Measurements from ENCODE around the gene AKAP7.

The AKAP7 gene

DNA sequence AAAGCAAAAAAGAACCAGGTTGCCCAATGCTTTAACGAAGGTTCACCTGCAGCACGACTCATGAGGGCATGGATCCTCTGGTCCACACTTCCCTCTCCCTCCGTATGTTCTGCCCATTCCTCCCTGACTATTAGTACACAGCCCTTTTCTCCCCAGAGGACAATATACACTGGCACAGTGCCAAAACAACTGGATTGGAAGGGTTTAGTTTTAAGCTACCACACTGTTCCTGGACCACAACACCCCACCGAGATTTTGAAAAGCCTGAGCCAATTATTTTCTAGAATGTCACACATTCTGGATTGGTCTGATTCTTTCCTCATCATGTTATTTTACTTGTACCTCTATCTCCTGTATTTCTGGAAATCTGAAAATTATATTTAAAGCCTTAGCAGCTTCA is 2.9 kb upstream of the AKAP7 start:
- Histone ChIP-seq H3K27me3 (ENCODE audit: control insufficient read depth in 1 of 2, insufficient read depth in 2 of 2, low read length in 2 of 2) (no peaks in the 10 kb centered on the region), H3K4me1 (ENCODE audit: control insufficient read depth in 1 of 2, insufficient read depth in 2 of 2, low read length in 2 of 2) (peaks cover 12 to 13% of the 10 kb centered on the region in 2 donors), H3K27ac (ENCODE audit: low read depth, low read length) (no peak overlapping the region), H3K9me3 (ENCODE audit: control insufficient read depth in 1 of 2, low read length in 2 of 2) (no peaks in the 10 kb centered on the region), H3K9ac (ENCODE audit: low read depth in 1 of 2, low read length in 2 of 2) (no peak overlapping the region), H3K36me3 (ENCODE audit: control insufficient read depth in 1 of 2, insufficient read depth in 2 of 2, low read length in 2 of 2) (no peaks in the 10 kb centered on the region), H3K4me3 (ENCODE audit: low read depth in 1 of 2, low read length in 2 of 2) (no peak overlapping the region)

DNA sequence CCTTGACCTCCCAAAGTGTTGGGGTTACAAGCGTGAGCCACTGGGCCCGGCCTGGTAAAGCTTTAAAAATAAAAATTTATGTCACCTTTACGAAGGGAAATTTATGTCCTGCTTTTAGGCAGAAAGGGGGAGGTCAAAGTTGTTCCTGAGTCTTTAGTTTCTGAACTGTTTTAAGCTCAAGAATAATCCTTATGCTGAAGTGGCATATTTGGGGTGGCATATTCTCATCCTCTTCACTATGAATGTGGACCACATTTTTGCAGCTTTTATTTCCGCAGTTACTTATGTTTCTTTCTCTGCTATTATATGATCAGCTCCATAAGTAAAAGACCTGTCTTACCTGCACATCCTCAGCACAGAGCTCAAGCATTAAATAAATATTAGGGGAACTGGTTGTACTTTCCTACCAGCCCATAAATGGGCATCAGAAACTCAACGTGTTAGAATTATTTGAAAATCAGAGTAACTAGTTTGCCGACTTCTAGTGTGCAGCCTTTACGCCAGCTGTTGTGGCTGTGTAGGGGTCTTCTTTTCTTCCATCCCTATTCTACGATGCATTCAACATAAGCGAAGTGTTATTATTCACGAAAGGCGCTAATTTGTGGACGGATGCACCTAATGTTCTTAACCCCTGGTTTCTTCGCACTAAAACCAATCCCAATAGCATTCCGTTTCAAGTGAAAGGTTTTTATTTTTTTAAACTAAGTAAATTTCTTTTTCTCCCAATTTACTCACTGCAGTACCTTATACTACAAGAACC is 867 bp upstream of the AKAP7 start:
- Histone ChIP-seq H3K27me3 (ENCODE audit: control insufficient read depth in 1 of 2, insufficient read depth in 2 of 2, low read length in 2 of 2) (no peaks in the 10 kb centered on the region), H3K9me3 (ENCODE audit: control insufficient read depth in 1 of 2, low read length in 2 of 2) (no peaks in the 10 kb centered on the region), H3K4me3 (ENCODE audit: low read depth in 1 of 2, low read length in 2 of 2) (peak overlapping the region; percentile 78 to 87), H3K4me1 (ENCODE audit: control insufficient read depth in 1 of 2, insufficient read depth in 2 of 2, low read length in 2 of 2) (peaks cover 12 to 13% of the 10 kb centered on the region in 2 donors), H3K36me3 (ENCODE audit: control insufficient read depth in 1 of 2, insufficient read depth in 2 of 2, low read length in 2 of 2) (no peaks in the 10 kb centered on the region), H3K9ac (ENCODE audit: low read depth in 1 of 2, low read length in 2 of 2) (no peak overlapping the region), H3K27ac (ENCODE audit: low read depth, low read length) (no peak overlapping the region)

DNA sequence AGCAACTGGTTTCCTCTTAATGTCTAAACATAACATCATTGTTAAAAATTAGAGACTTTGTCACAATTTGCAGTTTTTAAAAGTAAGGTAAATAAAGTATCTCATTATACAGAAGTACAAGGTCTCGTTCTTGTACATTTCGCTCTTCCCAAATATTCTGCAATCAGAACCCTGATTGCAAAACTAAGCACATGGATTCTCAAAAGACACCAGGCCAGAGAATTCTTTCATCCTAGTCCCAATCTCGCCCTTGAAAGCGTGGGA is 355 bp upstream of the AKAP7 start:
- H3K36me3 ChIP-seq (ENCODE audit: control insufficient read depth in 1 of 2, insufficient read depth in 2 of 2, low read length in 2 of 2): no peaks in the 10 kb centered on the region
- H3K9ac ChIP-seq (ENCODE audit: low read depth in 1 of 2, low read length in 2 of 2): peak overlapping the region; percentile 74 to 81
- peak overlapping the region; percentile 41 for H3K27ac ChIP-seq (ENCODE audit: low read depth, low read length)
- peak overlapping the region; percentile 78 to 87 for H3K4me3 ChIP-seq (ENCODE audit: low read depth in 1 of 2, low read length in 2 of 2)
- no peaks in the 10 kb centered on the region for H3K27me3 ChIP-seq (ENCODE audit: control insufficient read depth in 1 of 2, insufficient read depth in 2 of 2, low read length in 2 of 2)
- H3K4me1 ChIP-seq (ENCODE audit: control insufficient read depth in 1 of 2, insufficient read depth in 2 of 2, low read length in 2 of 2): peaks cover 12 to 13% of the 10 kb centered on the region in 2 donors
- H3K9me3 ChIP-seq (ENCODE audit: control insufficient read depth in 1 of 2, low read length in 2 of 2): no peaks in the 10 kb centered on the region

DNA sequence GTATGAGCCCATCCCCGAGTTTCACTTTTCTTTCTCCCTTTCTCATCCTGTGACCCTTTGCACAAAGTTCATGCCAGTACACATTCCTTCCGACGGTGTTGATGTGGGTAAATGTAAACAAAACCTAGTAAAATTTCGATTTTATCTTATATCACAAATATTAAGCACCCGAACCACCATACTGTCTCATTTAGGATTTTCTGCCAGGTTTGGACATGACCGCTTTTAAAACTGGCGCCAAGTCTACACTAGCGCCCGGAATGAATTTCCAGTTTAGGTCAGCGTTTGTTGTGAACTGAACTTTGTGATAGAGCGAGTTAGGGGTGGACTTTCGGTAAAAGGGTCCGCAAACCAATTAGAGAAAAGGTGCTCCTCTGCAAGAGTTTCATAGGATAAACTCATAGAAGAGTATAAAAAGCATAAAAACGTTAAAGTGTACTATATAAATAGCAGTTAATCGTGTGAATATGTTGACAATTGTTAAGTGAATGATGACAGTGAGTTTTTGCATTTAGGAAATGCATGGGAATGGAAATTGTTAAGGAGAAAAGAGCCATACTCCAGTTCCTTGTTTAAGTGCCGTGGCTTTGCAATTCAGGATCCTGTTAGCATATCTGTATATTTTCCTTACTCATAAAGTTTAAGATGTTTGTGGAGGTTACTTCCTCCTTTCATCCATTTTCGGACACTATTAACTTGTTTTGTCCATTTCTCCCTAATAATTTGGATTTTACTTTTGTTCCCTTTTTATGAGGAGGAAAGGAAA is 937 bp downstream of the AKAP7 start:
- peak overlapping the region; percentile 87 to 88 for H3K4me3 ChIP-seq (ENCODE audit: low read depth in 1 of 2, low read length in 2 of 2)
- no peaks in the 10 kb centered on the region for H3K27me3 ChIP-seq (ENCODE audit: control insufficient read depth in 1 of 2, insufficient read depth in 2 of 2, low read length in 2 of 2)
- no peaks in the 10 kb centered on the region for H3K9me3 ChIP-seq (ENCODE audit: control insufficient read depth in 1 of 2, low read length in 2 of 2)

DNA sequence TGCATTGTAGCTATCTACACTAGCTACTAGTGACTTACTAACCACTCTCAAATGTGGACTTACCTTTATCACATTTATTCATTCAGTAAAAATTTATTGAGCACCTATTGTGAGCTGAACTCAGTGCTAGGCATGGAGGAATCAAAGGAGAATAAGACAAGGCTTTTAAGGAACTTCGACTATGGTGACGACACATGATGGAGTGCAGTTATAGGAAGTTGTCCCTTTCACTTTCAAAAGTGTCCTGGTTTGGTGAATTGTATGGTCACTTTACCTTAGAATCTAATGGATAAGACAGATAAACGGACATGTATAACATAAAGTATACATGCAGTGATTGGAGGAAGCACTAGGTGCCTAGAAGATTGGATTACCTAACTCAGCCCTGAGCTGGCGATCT is 4.3 kb downstream of the AKAP7 start:
- Histone ChIP-seq H3K4me1 (ENCODE audit: control insufficient read depth in 1 of 2, insufficient read depth in 2 of 2, low read length in 2 of 2) (peaks cover 9 to 11% of the 10 kb centered on the region in 2 donors), H3K9me3 (ENCODE audit: control insufficient read depth in 1 of 2, low read length in 2 of 2) (peaks cover 0 to 3% of the 10 kb centered on the region in 2 donors), H3K4me3 (ENCODE audit: low read depth in 1 of 2, low read length in 2 of 2) (peak overlapping the region in 1 of 2 donors; percentile 42), H3K9ac (ENCODE audit: low read depth in 1 of 2, low read length in 2 of 2) (no peak overlapping the region), H3K36me3 (ENCODE audit: control insufficient read depth in 1 of 2, insufficient read depth in 2 of 2, low read length in 2 of 2) (no peaks in the 10 kb centered on the region), H3K27me3 (ENCODE audit: control insufficient read depth in 1 of 2, insufficient read depth in 2 of 2, low read length in 2 of 2) (no peaks in the 10 kb centered on the region), H3K27ac (ENCODE audit: low read depth, low read length) (no peak overlapping the region)

More for the DNA sequence above, 937 bp downstream of the AKAP7 start:
- Histone ChIP-seq H3K9ac (ENCODE audit: low read depth in 1 of 2, low read length in 2 of 2) (peak overlapping the region; percentile 32 to 71), H3K27ac (ENCODE audit: low read depth, low read length) (peak overlapping the region; percentile 87), H3K36me3 (ENCODE audit: control insufficient read depth in 1 of 2, insufficient read depth in 2 of 2, low read length in 2 of 2) (no peaks in the 10 kb centered on the region), H3K4me1 (ENCODE audit: control insufficient read depth in 1 of 2, insufficient read depth in 2 of 2, low read length in 2 of 2) (peaks cover 12 to 13% of the 10 kb centered on the region in 2 donors)

DNA sequence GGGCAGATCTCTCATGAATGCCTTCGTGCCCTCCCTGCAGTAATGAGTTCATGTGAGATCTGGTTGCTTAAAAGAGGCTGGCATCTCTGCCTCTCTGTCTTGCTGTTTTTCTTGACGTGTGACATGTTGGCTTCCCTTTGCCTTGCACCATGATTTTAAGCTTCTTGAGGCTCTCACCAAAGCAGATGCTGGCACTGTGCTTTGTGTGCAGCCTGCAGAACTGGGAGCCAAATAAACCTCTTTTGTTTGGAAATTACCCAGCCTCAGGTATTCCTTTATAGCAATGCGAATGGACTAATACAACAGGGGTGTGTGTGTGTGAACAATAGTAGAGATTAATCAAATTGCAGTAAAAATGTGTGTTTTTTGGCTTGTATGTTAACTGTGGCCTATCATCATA is 8.1 kb downstream of the AKAP7 start:
- peaks cover 0 to 3% of the 10 kb centered on the region in 2 donors for H3K36me3 ChIP-seq (ENCODE audit: control insufficient read depth in 1 of 2, insufficient read depth in 2 of 2, low read length in 2 of 2)
- peaks cover 0 to 3% of the 10 kb centered on the region in 2 donors for H3K9me3 ChIP-seq (ENCODE audit: control insufficient read depth in 1 of 2, low read length in 2 of 2)
- no peaks in the 10 kb centered on the region for H3K4me1 ChIP-seq (ENCODE audit: control insufficient read depth in 1 of 2, insufficient read depth in 2 of 2, low read length in 2 of 2)
- H3K9ac ChIP-seq (ENCODE audit: low read depth in 1 of 2, low read length in 2 of 2): no peak overlapping the region
- no peak overlapping the region for H3K27ac ChIP-seq (ENCODE audit: low read depth, low read length)
- no peak overlapping the region for H3K4me3 ChIP-seq (ENCODE audit: low read depth in 1 of 2, low read length in 2 of 2)
- no peaks in the 10 kb centered on the region for H3K27me3 ChIP-seq (ENCODE audit: control insufficient read depth in 1 of 2, insufficient read depth in 2 of 2, low read length in 2 of 2)

DNA sequence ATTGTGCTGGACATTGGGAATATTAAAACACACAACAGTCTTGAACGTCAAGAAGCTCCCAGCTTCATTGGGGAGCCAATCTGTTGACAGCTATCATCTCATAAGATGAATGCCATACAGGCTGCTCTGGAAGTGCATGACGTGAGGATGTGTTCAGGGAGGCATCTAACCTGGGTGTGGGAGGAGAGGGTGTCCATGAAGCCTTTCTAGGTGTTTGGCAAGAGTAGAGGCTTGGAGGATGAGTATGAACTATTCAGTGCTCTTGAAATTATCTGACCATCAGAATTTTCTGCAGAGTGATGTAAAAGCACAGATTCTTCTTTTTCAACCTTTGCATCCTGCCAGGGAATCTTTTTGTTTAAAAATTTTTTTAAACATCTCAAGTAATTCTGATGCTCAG is 11.6 kb downstream of the AKAP7 start:
- no peaks in the 10 kb centered on the region for H3K4me1 ChIP-seq (ENCODE audit: control insufficient read depth in 1 of 2, insufficient read depth in 2 of 2, low read length in 2 of 2)
- no peak overlapping the region for H3K9ac ChIP-seq (ENCODE audit: low read depth in 1 of 2, low read length in 2 of 2)
- no peak overlapping the region for H3K27ac ChIP-seq (ENCODE audit: low read depth, low read length)
- H3K27me3 ChIP-seq (ENCODE audit: control insufficient read depth in 1 of 2, insufficient read depth in 2 of 2, low read length in 2 of 2): no peaks in the 10 kb centered on the region
- peaks cover 0 to 3% of the 10 kb centered on the region in 2 donors for H3K9me3 ChIP-seq (ENCODE audit: control insufficient read depth in 1 of 2, low read length in 2 of 2)
- no peak overlapping the region for H3K4me3 ChIP-seq (ENCODE audit: low read depth in 1 of 2, low read length in 2 of 2)
- H3K36me3 ChIP-seq (ENCODE audit: control insufficient read depth in 1 of 2, insufficient read depth in 2 of 2, low read length in 2 of 2): peaks cover 0 to 3% of the 10 kb centered on the region in 2 donors

DNA sequence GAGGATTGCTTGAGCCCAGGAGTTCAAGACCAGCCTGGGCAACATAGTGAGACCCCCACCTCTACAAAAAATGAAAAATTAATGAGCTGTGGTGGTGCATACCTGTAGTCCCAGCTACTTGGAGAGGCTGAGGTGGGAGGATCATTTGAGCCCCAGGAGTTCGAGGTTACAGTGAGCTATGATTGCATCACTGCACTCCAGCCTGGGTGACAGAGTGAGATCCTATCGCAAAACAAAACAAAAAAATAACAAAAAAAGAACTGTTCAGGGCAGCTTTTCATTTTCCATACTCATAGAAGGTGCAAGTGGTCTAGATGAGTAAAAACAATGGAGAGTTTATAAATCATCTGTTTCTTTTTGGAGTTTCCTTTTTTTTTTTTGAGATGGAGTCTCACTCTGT is 21.1 kb downstream of the AKAP7 start:
- no peak overlapping the region for H3K4me3 ChIP-seq (ENCODE audit: low read depth in 1 of 2, low read length in 2 of 2)
- H3K27me3 ChIP-seq (ENCODE audit: control insufficient read depth in 1 of 2, insufficient read depth in 2 of 2, low read length in 2 of 2): no peaks in the 10 kb centered on the region
- H3K4me1 ChIP-seq (ENCODE audit: control insufficient read depth in 1 of 2, insufficient read depth in 2 of 2, low read length in 2 of 2): no peaks in the 10 kb centered on the region
- H3K9me3 ChIP-seq (ENCODE audit: control insufficient read depth in 1 of 2, low read length in 2 of 2): no peaks in the 10 kb centered on the region
- no peaks in the 10 kb centered on the region for H3K36me3 ChIP-seq (ENCODE audit: control insufficient read depth in 1 of 2, insufficient read depth in 2 of 2, low read length in 2 of 2)
- H3K9ac ChIP-seq (ENCODE audit: low read depth in 1 of 2, low read length in 2 of 2): no peak overlapping the region
- H3K27ac ChIP-seq (ENCODE audit: low read depth, low read length): no peak overlapping the region

DNA sequence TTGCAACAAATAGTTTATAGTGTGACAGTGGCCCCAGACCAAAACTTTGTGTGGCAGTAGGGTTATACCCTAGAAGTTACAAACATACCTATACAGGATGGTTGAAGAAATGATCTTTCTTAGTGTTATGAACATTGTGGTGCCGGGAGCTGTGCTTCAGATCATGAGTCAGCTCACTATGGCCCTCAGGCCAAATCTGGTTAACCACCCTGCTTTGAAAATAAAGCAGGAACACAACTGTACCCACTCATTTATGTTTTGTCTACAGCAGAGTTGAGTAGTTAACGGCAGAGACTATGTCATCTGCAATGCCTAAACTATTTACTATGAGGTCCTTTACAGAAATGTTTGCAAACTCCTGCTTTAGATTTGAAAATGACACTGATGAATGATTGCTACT is 24.3 kb downstream of the AKAP7 start:
- Histone ChIP-seq H3K9ac (ENCODE audit: low read depth in 1 of 2, low read length in 2 of 2) (no peak overlapping the region), H3K36me3 (ENCODE audit: control insufficient read depth in 1 of 2, insufficient read depth in 2 of 2, low read length in 2 of 2) (peaks cover 0 to 2% of the 10 kb centered on the region in 2 donors), H3K27me3 (ENCODE audit: control insufficient read depth in 1 of 2, insufficient read depth in 2 of 2, low read length in 2 of 2) (no peaks in the 10 kb centered on the region), H3K9me3 (ENCODE audit: control insufficient read depth in 1 of 2, low read length in 2 of 2) (no peaks in the 10 kb centered on the region), H3K4me1 (ENCODE audit: control insufficient read depth in 1 of 2, insufficient read depth in 2 of 2, low read length in 2 of 2) (no peaks in the 10 kb centered on the region), H3K27ac (ENCODE audit: low read depth, low read length) (no peak overlapping the region), H3K4me3 (ENCODE audit: low read depth in 1 of 2, low read length in 2 of 2) (no peak overlapping the region)

DNA sequence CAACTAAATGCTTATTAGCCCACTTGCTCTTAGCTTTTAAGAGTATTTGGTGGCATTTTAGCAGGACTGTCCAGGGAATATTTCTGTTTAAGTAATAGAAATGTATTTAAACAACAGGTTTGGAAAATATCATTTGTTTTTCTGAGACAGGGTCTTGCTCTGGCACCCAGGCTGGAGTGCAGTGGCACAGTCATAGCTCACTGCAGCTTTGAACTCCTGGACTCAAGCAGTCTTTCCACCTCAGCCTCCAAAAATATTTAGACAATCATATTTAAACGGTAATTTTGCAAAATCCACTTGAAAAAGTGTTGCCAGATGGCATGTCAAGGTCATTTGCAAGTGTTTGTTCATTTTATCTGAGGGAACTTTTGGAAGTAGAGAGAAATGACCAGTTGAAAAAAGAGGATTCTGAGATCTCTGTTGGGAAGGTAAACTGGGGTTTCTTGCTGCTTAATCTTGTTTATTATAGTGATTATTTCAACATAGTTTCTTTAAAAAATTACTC is 25.0 kb downstream of the AKAP7 start:
- Histone ChIP-seq H3K27me3 (ENCODE audit: control insufficient read depth in 1 of 2, insufficient read depth in 2 of 2, low read length in 2 of 2) (no peaks in the 10 kb centered on the region), H3K9ac (ENCODE audit: low read depth in 1 of 2, low read length in 2 of 2) (no peak overlapping the region), H3K4me3 (ENCODE audit: low read depth in 1 of 2, low read length in 2 of 2) (no peak overlapping the region), H3K36me3 (ENCODE audit: control insufficient read depth in 1 of 2, insufficient read depth in 2 of 2, low read length in 2 of 2) (peaks cover 0 to 2% of the 10 kb centered on the region in 2 donors), H3K4me1 (ENCODE audit: control insufficient read depth in 1 of 2, insufficient read depth in 2 of 2, low read length in 2 of 2) (no peaks in the 10 kb centered on the region), H3K27ac (ENCODE audit: low read depth, low read length) (no peak overlapping the region), H3K9me3 (ENCODE audit: control insufficient read depth in 1 of 2, low read length in 2 of 2) (no peaks in the 10 kb centered on the region)
